Measurements from ENCODE around the gene PDCD11.

- TF ChIP-seq POLR2A (IDR thresholded peaks at IDR 0.05; ENCODE audit: low read depth, low read length) (no peak), POLR2AphosphoS5 (IDR thresholded peaks at IDR 0.05; ENCODE audit: low read depth, low read length) (no peak), TAF1 (IDR thresholded peaks at IDR 0.05; ENCODE audit: low read depth, low read length) (no peak), SPI1 (IDR thresholded peaks at IDR 0.05; ENCODE audit: low read depth, low read length) (peak; percentile 75), POU2F2 (IDR thresholded peaks at IDR 0.05; ENCODE audit: low read depth, low read length) (no peak)
These were observed 85.6 kb downstream of the PDCD11 start for GRCh38 chr10:103481974-103482531.

Data from GM12891 (cell line).